Natural killer cell (primary cell): Measurements from ENCODE around the gene RFX2. TPM values are rescaled to one million over a fixed set of nuclear protein-coding genes. Genes with fewer than 3 reads are reported as not detected.

Experiments used
- ATAC-seq, 3 donors: fragments of 150-1000 bp in 2 of 3; fragments of 200-7000 bp in 1 of 3; cut with Tn5 transposase; 1 replicate in 1 of 3; 2 replicates in 2 of 3; pipeline ENCODE4 v1.10.0; 2021; ENCODE audit warnings: mild to moderate bottlenecking in 2 of 3, moderate library complexity in 2 of 3
- DNase-seq, 2 donors: peaks; one replicate each; pipeline versions ENCODE4 v3.0.0 to v3.0.0-alpha.2; 2013 to 2021; ENCODE audit warnings: mixed read lengths in 1 of 2
- H3K27ac ChIP-seq: one replicate; pipeline ENCODE4 v1.5.1; 2013; ENCODE audit warnings: mild to moderate bottlenecking, low read length
- H3K27me3 ChIP-seq: one replicate; pipeline ENCODE4 v1.6.1; 2013; ENCODE audit warnings: low read length; ENCODE audit not compliant: control insufficient read depth, insufficient read depth
- H3K36me3 ChIP-seq: one replicate; pipeline ENCODE4 v1.6.1; 2013; ENCODE audit warnings: low read length; ENCODE audit not compliant: control insufficient read depth, insufficient read depth
- H3K4me1 ChIP-seq: one replicate; pipeline ENCODE4 v1.6.1; 2013; ENCODE audit warnings: low read length; ENCODE audit not compliant: control insufficient read depth, insufficient read depth
- H3K4me3 ChIP-seq: one replicate; pipeline ENCODE4 v1.5.1; 2013; ENCODE audit warnings: low read length
- H3K9me3 ChIP-seq: one replicate; pipeline ENCODE4 v1.6.1; 2013; ENCODE audit warnings: low read length; ENCODE audit not compliant: control insufficient read depth, insufficient read depth
- H3K27ac Mint-ChIP-seq, 2 donors: one replicate each; pipeline ENCODE4 v1.8.0; 2022; ENCODE audit warnings: mild to moderate bottlenecking in 2 of 2, mixed read lengths in 2 of 2, moderate library complexity in 1 of 2
- H3K27me3 Mint-ChIP-seq, 2 donors: one replicate each; pipeline ENCODE4 v1.8.0; 2022; ENCODE audit warnings: low read depth in 2 of 2, mixed read lengths in 2 of 2
- H3K36me3 Mint-ChIP-seq: one replicate; pipeline ENCODE4 v1.8.0; 2022; ENCODE audit warnings: mixed read lengths
- H3K4me1 Mint-ChIP-seq, 2 donors: one replicate each; pipeline ENCODE4 v1.8.0; 2022; ENCODE audit warnings: mixed read lengths in 2 of 2
- H3K4me3 Mint-ChIP-seq: one replicate; pipeline ENCODE4 v1.8.0; 2022; ENCODE audit warnings: mild to moderate bottlenecking, moderate library complexity, mixed read lengths
- H3K9me3 Mint-ChIP-seq, 2 donors: one replicate each; pipeline ENCODE4 v1.8.0; 2022; ENCODE audit warnings: mixed read lengths in 2 of 2
- WGBS: methylation state at CpG from one replicate; pipeline ENCODE4 v1.1.7; 2013; ENCODE audit warnings: missing lambda C conversion rate; ENCODE audit not compliant: insufficient coverage; 5-methylcytosine and 5-hydroxymethylcytosine counted together
- intact Hi-C: fragments of 100-400 bp; cut with micrococcal nuclease; formaldehyde crosslinking; loops from one replicate; pipeline ENCODE4 v1.14.2; 2022
- total RNA-seq, 4 donors: library from RNA; stranded (reverse); fragments of 120-200 nt in 1 of 4; gene quantifications; one replicate each; pipeline versions ENCODE4 v1.2.3 to v1.2.4, GENCODE V29; 2013 to 2022
- TF ChIP-seq, protein P1 (sequence below): fragments of 200-600 bp; IDR thresholded peaks from one replicate; pipeline ENCODE4 v1.8.0; 2022; ENCODE audit warnings: antibody characterized with exemption

RFX2 gene
- total RNA-seq, 3 donors from 2014 or later (not counting 1 experiment from before 2014, with no cell fraction given) = 2.4 to 4.6 (median 4.1) TPM

GRCh38 chr19:6064336-6065073, 45.8 kb downstream of the RFX2 start:
- Histone ChIP-seq H3K36me3 (no peaks in the 10 kb centered on the region), H3K9me3 (no peaks in the 10 kb centered on the region), H3K27me3 (no peaks in the 10 kb centered on the region), H3K27ac (no peak overlapping the region), H3K4me1 (peaks cover 40% of the 10 kb centered on the region), H3K4me3 (no peak overlapping the region)
- ATAC-seq (no peak), DNase-seq (no peak)
- H3K27me3 Mint-ChIP-seq = peaks cover 19 to 40% of the 10 kb centered on the region in 2 donors
- H3K9me3 Mint-ChIP-seq = peaks cover 0 to 2% of the 10 kb centered on the region in 2 donors
- H3K27ac Mint-ChIP-seq = no peak overlapping the region
- H3K4me1 Mint-ChIP-seq = peaks cover 35 to 41% of the 10 kb centered on the region in 2 donors
- H3K4me3 Mint-ChIP-seq = no peak overlapping the region
- intact Hi-C loops = loop anchor here (5.0 kb wide), 1 partner anchor 48 kb away; the partner anchor contains the start of gene RFX2
- TF ChIP-seq, protein P1, sequence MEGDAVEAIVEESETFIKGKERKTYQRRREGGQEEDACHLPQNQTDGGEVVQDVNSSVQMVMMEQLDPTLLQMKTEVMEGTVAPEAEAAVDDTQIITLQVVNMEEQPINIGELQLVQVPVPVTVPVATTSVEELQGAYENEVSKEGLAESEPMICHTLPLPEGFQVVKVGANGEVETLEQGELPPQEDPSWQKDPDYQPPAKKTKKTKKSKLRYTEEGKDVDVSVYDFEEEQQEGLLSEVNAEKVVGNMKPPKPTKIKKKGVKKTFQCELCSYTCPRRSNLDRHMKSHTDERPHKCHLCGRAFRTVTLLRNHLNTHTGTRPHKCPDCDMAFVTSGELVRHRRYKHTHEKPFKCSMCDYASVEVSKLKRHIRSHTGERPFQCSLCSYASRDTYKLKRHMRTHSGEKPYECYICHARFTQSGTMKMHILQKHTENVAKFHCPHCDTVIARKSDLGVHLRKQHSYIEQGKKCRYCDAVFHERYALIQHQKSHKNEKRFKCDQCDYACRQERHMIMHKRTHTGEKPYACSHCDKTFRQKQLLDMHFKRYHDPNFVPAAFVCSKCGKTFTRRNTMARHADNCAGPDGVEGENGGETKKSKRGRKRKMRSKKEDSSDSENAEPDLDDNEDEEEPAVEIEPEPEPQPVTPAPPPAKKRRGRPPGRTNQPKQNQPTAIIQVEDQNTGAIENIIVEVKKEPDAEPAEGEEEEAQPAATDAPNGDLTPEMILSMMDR = no peak
- WGBS = 85% methylated on average over 6 of the region's 8 CpGs
- peaks cover 3% of the 10 kb centered on the region for H3K36me3 Mint-ChIP-seq

GRCh38 chr19:6063576-6064335, 46.5 kb downstream of the RFX2 start:
- H3K4me3 Mint-ChIP-seq = no peak overlapping the region

GRCh38 chr19:6062961-6063575, 47.2 kb downstream of the RFX2 start:
- peaks cover 41% of the 10 kb centered on the region for H3K4me1 ChIP-seq
- no peaks in the 10 kb centered on the region for H3K27me3 ChIP-seq
- H3K27ac ChIP-seq = no peak overlapping the region
- H3K36me3 ChIP-seq = no peaks in the 10 kb centered on the region
- H3K27me3 Mint-ChIP-seq = peaks cover 16 to 40% of the 10 kb centered on the region in 2 donors
- ATAC-seq = no peak
- H3K9me3 ChIP-seq = no peaks in the 10 kb centered on the region
- no peaks in the 10 kb centered on the region for H3K9me3 Mint-ChIP-seq
- no peaks in the 10 kb centered on the region for H3K36me3 Mint-ChIP-seq
- no peak overlapping the region for H3K4me3 ChIP-seq
- peak overlapping the region; percentile 37 for H3K4me3 Mint-ChIP-seq
- 96% methylated on average over 17 of the region's 17 CpGs for WGBS
- peaks cover 30 to 36% of the 10 kb centered on the region in 2 donors for H3K4me1 Mint-ChIP-seq
- H3K27ac Mint-ChIP-seq = no peak overlapping the region
- intact Hi-C loops = no loop called here
- peak in 1 of 2 donors; percentile 9 for DNase-seq
- TF ChIP-seq, protein P1 = no peak

More at GRCh38 chr19:6063576-6064335, 46.5 kb downstream of the RFX2 start:
- intact Hi-C loops = no loop called here
- peaks cover 40% of the 10 kb centered on the region for H3K4me1 ChIP-seq
- ATAC-seq (no peak), DNase-seq (no peak)
- TF ChIP-seq, protein P1 = no peak
- no peaks in the 10 kb centered on the region for H3K36me3 ChIP-seq
- Mint-ChIP-seq H3K27ac (peak overlapping the region in 1 of 2 donors; percentile 28), H3K36me3 (no peaks in the 10 kb centered on the region), H3K9me3 (no peaks in the 10 kb centered on the region), H3K4me1 (peaks cover 30 to 36% of the 10 kb centered on the region in 2 donors), H3K27me3 (peaks cover 16 to 40% of the 10 kb centered on the region in 2 donors)
- H3K27ac ChIP-seq = no peak overlapping the region
- H3K9me3 ChIP-seq = no peaks in the 10 kb centered on the region
- H3K27me3 ChIP-seq = no peaks in the 10 kb centered on the region
- 91% methylated on average over 14 of the region's 14 CpGs for WGBS
- H3K4me3 ChIP-seq = no peak overlapping the region
